GM13976 (cell line): Measurements from ENCODE around the gene ACTL6A.

Experiments
- DNase-seq: peaks from one replicate; pipeline ENCODE4 v3.0.0; 2012; ENCODE audit warnings: low spot score
- in situ Hi-C: fragments of 300-500 bp; cut with MboI; formaldehyde crosslinking; loops from one replicate; pipeline ENCODE4 v1.12.0; 2022; ENCODE audit warnings: low sequenced_read_pairs, mixed read lengths, inconsistent platforms; ENCODE audit not compliant: unreplicated experiment
- TF ChIP-seq, protein P1 (sequence below): IDR thresholded peaks from 2 replicates; pipeline ENCODE4 v1.5.1; 2012; ENCODE audit warnings: borderline replicate concordance, mild to moderate bottlenecking; ENCODE audit not compliant: insufficient read depth; ENCODE audit errors: extremely low read depth, missing control alignments, control extremely low read depth

Gene ACTL6A

DNA sequence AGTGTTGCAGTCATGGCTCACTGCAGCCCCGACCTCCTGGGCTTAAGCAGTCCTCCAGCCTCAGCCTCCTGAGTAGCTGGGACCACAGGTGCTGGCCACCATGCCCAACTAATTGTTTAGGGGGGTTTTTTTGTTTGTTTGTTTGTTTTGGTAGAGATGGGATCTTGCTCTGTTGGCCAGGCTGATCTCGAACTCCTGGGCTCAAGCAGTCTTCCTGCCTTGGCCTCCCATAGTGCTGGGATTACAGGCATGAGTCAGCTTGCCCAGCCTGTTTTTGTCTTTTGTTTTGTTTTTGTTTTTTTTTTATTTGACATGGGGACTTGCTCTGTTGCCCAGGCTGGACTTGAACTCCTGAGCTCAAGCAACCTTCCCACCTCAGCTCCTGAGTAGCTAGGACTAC is 59.3 kb downstream of the ACTL6A start:
- in situ Hi-C loops: no loop called here
- DNase-seq: no peak
- TF ChIP-seq, protein P1, sequence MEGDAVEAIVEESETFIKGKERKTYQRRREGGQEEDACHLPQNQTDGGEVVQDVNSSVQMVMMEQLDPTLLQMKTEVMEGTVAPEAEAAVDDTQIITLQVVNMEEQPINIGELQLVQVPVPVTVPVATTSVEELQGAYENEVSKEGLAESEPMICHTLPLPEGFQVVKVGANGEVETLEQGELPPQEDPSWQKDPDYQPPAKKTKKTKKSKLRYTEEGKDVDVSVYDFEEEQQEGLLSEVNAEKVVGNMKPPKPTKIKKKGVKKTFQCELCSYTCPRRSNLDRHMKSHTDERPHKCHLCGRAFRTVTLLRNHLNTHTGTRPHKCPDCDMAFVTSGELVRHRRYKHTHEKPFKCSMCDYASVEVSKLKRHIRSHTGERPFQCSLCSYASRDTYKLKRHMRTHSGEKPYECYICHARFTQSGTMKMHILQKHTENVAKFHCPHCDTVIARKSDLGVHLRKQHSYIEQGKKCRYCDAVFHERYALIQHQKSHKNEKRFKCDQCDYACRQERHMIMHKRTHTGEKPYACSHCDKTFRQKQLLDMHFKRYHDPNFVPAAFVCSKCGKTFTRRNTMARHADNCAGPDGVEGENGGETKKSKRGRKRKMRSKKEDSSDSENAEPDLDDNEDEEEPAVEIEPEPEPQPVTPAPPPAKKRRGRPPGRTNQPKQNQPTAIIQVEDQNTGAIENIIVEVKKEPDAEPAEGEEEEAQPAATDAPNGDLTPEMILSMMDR: no peak

DNA sequence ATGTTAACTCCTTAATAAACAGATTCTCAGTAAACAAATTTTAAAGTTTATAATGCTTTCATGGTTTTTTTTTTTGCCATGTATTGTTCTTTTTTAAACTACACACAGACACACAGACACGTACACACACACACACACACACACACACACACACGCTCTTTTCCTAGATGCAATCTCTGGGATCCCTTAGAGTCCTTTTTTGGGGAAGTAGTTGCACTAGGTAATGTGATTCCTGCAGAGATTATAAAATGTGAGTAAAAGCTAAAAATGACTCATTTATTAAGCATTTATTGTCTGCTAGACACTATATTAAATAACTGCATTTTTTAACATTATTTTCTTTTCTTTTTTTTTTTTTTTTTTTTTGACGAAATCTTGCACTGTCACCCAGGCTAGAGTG is 61.7 kb downstream of the ACTL6A start:
- in situ Hi-C loops: no loop called here

DNA sequence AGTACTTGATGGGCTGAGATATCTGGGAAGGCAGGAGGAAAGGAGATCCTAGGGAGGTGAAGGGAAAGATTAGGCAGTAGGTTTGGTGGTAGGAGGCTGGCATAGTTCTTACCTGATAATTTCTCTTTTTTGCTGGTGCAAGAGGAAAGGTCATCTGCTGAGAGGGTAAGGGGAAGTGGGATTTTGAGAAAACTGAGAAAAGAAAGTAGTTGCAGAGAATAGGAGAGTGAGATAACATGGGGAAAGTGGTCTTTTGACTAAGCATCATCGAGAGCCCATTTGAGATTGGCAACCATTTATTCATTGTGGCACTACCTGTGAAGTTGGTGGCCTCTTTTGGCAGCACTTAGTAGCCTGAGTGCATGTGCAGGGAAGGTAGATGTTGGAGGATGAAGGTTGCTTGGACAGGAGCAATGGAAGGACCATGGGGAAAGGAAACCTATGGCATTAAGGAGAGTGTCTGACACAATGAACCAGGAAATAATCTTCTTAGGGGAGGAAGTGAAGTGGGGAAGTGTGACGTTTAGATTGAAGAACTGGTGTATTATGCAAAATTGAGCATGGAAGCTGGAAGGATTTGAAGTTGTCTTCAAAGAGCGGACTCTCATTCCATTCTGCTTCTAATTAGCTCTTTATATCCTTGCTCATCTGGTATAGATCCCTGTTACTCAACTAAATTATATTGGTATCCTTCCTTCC is 68.2 kb downstream of the ACTL6A start:
- TF ChIP-seq, protein P1: no peak
- in situ Hi-C loops: no loop called here
- DNase-seq: no peak

More for the DNA sequence above, 61.7 kb downstream of the ACTL6A start:
- DNase-seq: no peak
- TF ChIP-seq, protein P1: no peak
